Tibial nerve (tissue), 4 donors: ENCODE results near the gene DMXL2. TPM values are rescaled to one million over a fixed set of nuclear protein-coding genes. Genes with fewer than 3 reads are reported as not detected.

Experiments
- DNase-seq, 2 donors: peaks; one replicate each; pipeline ENCODE4 v3.0.0-alpha.2; 2019; ENCODE audit warnings: low spot score in 2 of 2
- H3K27ac ChIP-seq, 4 donors: fragments of 200-600 bp; sonication (generic) in 3 of 4; one replicate each; pipeline ENCODE4 v1.5.1; 2017 to 2019; ENCODE audit warnings: mild to moderate bottlenecking in 1 of 4
- H3K27me3 ChIP-seq, 2 donors: fragments of 200-600 bp; sonication (generic) in 1 of 2; one replicate each; pipeline versions ENCODE4 v1.5.1 to v1.6.0; 2017 to 2019
- H3K36me3 ChIP-seq, 3 donors: fragments of 200-600 bp; sonication (generic); one replicate each; pipeline ENCODE4 v1.5.1; 2018 to 2019
- H3K4me1 ChIP-seq, 4 donors: fragments of 200-600 bp; sonication (generic) in 3 of 4; one replicate each; pipeline ENCODE4 v1.5.1; 2017 to 2019
- H3K4me3 ChIP-seq, 4 donors: fragments of 200-600 bp; sonication (generic) in 3 of 4; one replicate each; pipeline ENCODE4 v1.5.1; 2017 to 2019; ENCODE audit warnings: mild to moderate bottlenecking in 1 of 4, moderate library complexity in 1 of 4
- H3K9me3 ChIP-seq, 4 donors: fragments of 200-600 bp; sonication (generic) in 3 of 4; one replicate each; pipeline ENCODE4 v1.5.1; 2017 to 2019
- CTCF ChIP-seq, 5 experiments: fragments of 200-600 bp in 3 of 5; fragments of 450-650 bp in 2 of 5; sonication (generic) in 3 of 5; IDR thresholded peaks; one replicate each; pipeline ENCODE4 v1.5.1; 2016 to 2019; ENCODE audit warnings: antibody characterized with exemption in 5 of 5, mild to moderate bottlenecking in 3 of 5, moderate library complexity in 2 of 5
- EP300 ChIP-seq, 2 donors: sonication (generic); formaldehyde crosslinking; IDR thresholded peaks; one replicate each; pipeline ENCODE4 v1.6.1; 2017; ENCODE audit warnings: antibody characterized with exemption in 2 of 2, mild to moderate bottlenecking in 1 of 2
- POLR2A ChIP-seq, 2 donors: fragments of 450-650 bp; IDR thresholded peaks; one replicate each; pipeline ENCODE4 v1.6.1; 2017; ENCODE audit warnings: antibody characterized with exemption in 2 of 2, mild to moderate bottlenecking in 2 of 2, moderate library complexity in 2 of 2
- WGBS, 2 donors: methylation state at CpG; one replicate each; pipeline ENCODE4 v1.1.5; 2018; 5-methylcytosine and 5-hydroxymethylcytosine counted together
- total RNA-seq, 4 donors: library from RNA; depleted of rRNA; stranded (reverse); fragments of >200 nt; gene quantifications; one replicate each; pipeline ENCODE4 v1.1.0, GENCODE V29; 2016

The DMXL2 gene
- total RNA-seq, 4 donors from 2014 or later, result 43.7 to 49.6 (median 47.0) TPM

DNA sequence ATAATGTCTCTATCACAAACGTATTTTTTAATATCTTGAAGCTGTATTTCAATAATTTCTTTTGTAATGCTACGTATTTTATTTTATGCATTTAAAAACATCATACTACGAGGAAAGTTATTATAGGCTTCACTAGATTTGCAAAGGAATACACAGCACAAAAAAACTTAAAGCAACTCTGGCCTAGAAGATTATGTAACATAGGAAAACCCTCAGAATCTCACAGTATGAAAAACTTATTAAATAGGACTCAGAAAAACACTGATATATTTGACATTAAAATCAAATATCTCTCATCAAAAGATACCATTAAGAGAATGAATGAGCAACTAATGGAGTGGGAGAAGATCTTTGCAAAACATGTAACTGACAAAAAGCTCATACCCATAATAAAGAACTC lies 63.7 kb downstream of the DMXL2 start:
- TF ChIP-seq EP300 (IDR thresholded peaks at IDR 0.05) (no peak), CTCF (IDR thresholded peaks at IDR 0.05) (no peak), POLR2A (IDR thresholded peaks at IDR 0.05) (no peak)
- Histone ChIP-seq H3K9me3 (no peaks in the 10 kb centered on the region), H3K27me3 (no peaks in the 10 kb centered on the region), H3K4me1 (no peaks in the 10 kb centered on the region), H3K4me3 (no peak overlapping the region), H3K27ac (no peak overlapping the region), H3K36me3 (peaks cover 0 to 14% (median 0%) of the 10 kb centered on the region in 3 donors)
- no peak for DNase-seq
- 93 to 94% methylated on average over 3 of the region's 3 CpGs for WGBS, 2 donors

- WGBS, 2 donors, result 61 to 65% methylated on average over 3 of the region's 3 CpGs
- H3K27ac ChIP-seq, result no peak overlapping the region
- TF ChIP-seq POLR2A (IDR thresholded peaks at IDR 0.05) (no peak), CTCF (IDR thresholded peaks at IDR 0.05) (no peak), EP300 (IDR thresholded peaks at IDR 0.05) (no peak)
- no peaks in the 10 kb centered on the region for H3K4me1 ChIP-seq
- H3K9me3 ChIP-seq, result no peaks in the 10 kb centered on the region
- H3K4me3 ChIP-seq, result no peak overlapping the region
- no peaks in the 10 kb centered on the region for H3K27me3 ChIP-seq
- no peak for DNase-seq
- H3K36me3 ChIP-seq, result peaks cover 0 to 14% (median 0%) of the 10 kb centered on the region in 3 donors
These were observed 64.2 kb downstream of the DMXL2 start for GRCh38 chr15:51558411-51558810.

- DNase-seq, result no peak
- H3K36me3 ChIP-seq, result peaks cover 0 to 11% (median 0%) of the 10 kb centered on the region in 3 donors
- no peaks in the 10 kb centered on the region for H3K9me3 ChIP-seq
- no peaks in the 10 kb centered on the region for H3K27me3 ChIP-seq
- TF ChIP-seq POLR2A (IDR thresholded peaks at IDR 0.05) (no peak), CTCF (IDR thresholded peaks at IDR 0.05) (no peak), EP300 (IDR thresholded peaks at IDR 0.05) (no peak)
- H3K27ac ChIP-seq, result no peak overlapping the region
- no peaks in the 10 kb centered on the region for H3K4me1 ChIP-seq
- H3K4me3 ChIP-seq, result no peak overlapping the region
- 77 to 79% methylated on average over 2 of the region's 2 CpGs for WGBS, 2 donors
These were observed 71.7 kb downstream of the DMXL2 start for GRCh38 chr15:51550841-51551240.

DNA sequence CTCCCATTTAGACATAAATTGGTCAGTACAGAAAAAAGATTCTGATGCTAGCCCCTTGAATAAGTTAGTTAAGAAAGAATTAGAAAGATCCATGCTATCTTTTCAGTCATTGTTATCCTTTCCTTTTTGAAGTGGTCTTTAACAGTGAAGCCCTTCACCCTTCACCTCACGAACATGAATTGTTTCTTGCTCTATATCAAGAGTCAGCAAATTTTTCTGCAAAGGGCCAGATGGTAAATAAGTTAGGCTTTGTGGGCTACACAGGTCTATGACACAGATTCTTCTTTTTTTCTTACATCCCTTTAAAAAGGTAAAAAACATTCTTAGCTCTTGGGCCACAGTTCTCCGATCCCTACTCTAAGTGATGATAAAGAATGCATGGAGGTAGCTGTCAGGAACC lies 74.9 kb downstream of the DMXL2 start:
- Histone ChIP-seq H3K27me3 (no peaks in the 10 kb centered on the region), H3K4me3 (no peak overlapping the region), H3K4me1 (no peaks in the 10 kb centered on the region), H3K36me3 (peaks cover 0 to 16% (median 0%) of the 10 kb centered on the region in 3 donors), H3K27ac (no peak overlapping the region), H3K9me3 (no peaks in the 10 kb centered on the region)
- TF ChIP-seq CTCF (IDR thresholded peaks at IDR 0.05), result no peak
- TF ChIP-seq POLR2A (IDR thresholded peaks at IDR 0.05), result no peak
- no peak for TF ChIP-seq EP300 (IDR thresholded peaks at IDR 0.05)
- DNase-seq, result no peak
- 70 to 72% methylated on average over 2 of the region's 2 CpGs for WGBS, 2 donors

DNA sequence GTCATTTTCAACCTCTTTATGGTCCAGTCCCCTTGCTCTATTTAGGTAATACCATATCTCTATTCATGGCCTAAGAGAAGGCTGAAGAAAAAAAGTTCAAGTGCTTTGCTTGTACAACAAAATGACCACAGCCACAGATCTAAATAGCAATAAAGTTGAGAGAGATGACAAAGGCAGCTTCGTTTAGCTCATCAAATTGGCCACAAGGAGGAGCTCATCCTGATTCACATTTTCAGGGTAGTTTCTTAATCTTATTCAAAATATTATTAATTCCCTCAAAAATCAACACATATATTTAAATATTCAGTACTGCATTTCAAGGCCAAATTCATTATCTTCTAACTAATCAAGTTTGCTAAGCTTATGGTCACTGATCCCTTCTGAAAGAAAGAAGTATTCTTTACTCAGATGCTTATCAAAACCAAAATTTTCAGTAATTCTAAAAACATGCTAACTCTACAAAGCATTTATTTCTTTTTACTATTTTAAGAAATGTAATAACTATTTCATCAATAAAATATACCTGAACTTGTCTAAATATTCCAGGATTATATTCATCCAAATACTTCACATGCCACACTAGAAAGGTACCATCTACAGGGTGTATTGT lies 85.5 kb downstream of the DMXL2 start:
- no peaks in the 10 kb centered on the region for H3K4me1 ChIP-seq
- no peak overlapping the region for H3K4me3 ChIP-seq
- H3K27ac ChIP-seq, result no peak overlapping the region
- peak in 1 of 2 donors; percentile 8 for DNase-seq
- TF ChIP-seq EP300 (IDR thresholded peaks at IDR 0.05), result no peak
- TF ChIP-seq CTCF (IDR thresholded peaks at IDR 0.05), result peak in 3 of 5 experiments; percentile 16 to 33 (median 30)
- no peak for TF ChIP-seq POLR2A (IDR thresholded peaks at IDR 0.05)
- 7 to 15% methylated on average over 1 of the region's 1 CpG for WGBS, 2 donors
- H3K36me3 ChIP-seq, result peaks cover 0 to 34% (median 0%) of the 10 kb centered on the region in 3 donors
- no peaks in the 10 kb centered on the region for H3K27me3 ChIP-seq
- H3K9me3 ChIP-seq, result no peaks in the 10 kb centered on the region
